Body of pancreas (tissue), 4 donors: ENCODE measurements around the gene HEBP2. TPM values are rescaled to one million over a fixed set of nuclear protein-coding genes. Genes with fewer than 3 reads are reported as not detected.
"Not testable (repeated sequence)": the region's sequence is repeated elsewhere in the genome, so short reads cannot be mapped to it uniquely, and the experiment has no call there.

Experiments used
- ATAC-seq: fragments of 150-250 bp; one replicate; pipeline ENCODE4 v1.9.1; 2016
- DNase-seq, 4 donors: peaks; one replicate each; pipeline ENCODE4 v3.0.0-alpha.2; 2019
- H3K27ac ChIP-seq, 4 donors: fragments of 200-600 bp; sonication (generic); 1 replicate in 3 of 4; 2 replicates in 1 of 4; pipeline versions ENCODE4 v1.5.1 to v1.6.1; 2016 to 2019; ENCODE audit warnings: mild to moderate bottlenecking in 1 of 4, mixed read lengths in 1 of 4, moderate library complexity in 1 of 4
- H3K27me3 ChIP-seq, 2 donors: fragments of 200-600 bp; sonication (generic); one replicate each; pipeline ENCODE4 v1.6.0; 2016; ENCODE audit warnings: mild to moderate bottlenecking in 1 of 2
- H3K36me3 ChIP-seq, 2 donors: fragments of 200-600 bp; sonication (generic); replicated peaks in 1 of 2; 2 replicates each; pipeline ENCODE4 v1.5.1; 2016; ENCODE audit warnings: low read depth in 2 of 2; ENCODE audit not compliant: insufficient read depth in 1 of 2
- H3K4me1 ChIP-seq: fragments of 200-600 bp; sonication (generic); one replicate; pipeline ENCODE4 v1.6.0; 2016
- H3K4me3 ChIP-seq, 2 donors: fragments of 200-600 bp; sonication (generic); 1 replicate in 1 of 2; 2 replicates in 1 of 2; pipeline ENCODE4 v1.5.1; 2016 to 2019
- H3K9me3 ChIP-seq, 3 donors: fragments of 200-600 bp; sonication (generic); 1 replicate in 2 of 3; 2 replicates in 1 of 3; pipeline ENCODE4 v1.5.1; 2016
- CTCF ChIP-seq, 7 experiments: fragments of 450-650 bp in 4 of 7; fragments of 200-600 bp in 3 of 7; sonication (generic) in 3 of 7; IDR thresholded peaks; one replicate each; pipeline ENCODE4 v1.5.1; 2016 to 2019; ENCODE audit warnings: antibody characterized with exemption in 7 of 7
- POLR2A ChIP-seq, 3 donors: fragments of 450-650 bp; IDR thresholded peaks; one replicate each; pipeline ENCODE4 v1.6.1; 2016; ENCODE audit warnings: antibody characterized with exemption in 3 of 3, mild to moderate bottlenecking in 2 of 3
- WGBS, 2 donors: methylation state at CpG; one replicate each; pipeline ENCODE4 v1.1.5; 2017; 5-methylcytosine and 5-hydroxymethylcytosine counted together
- intact Hi-C: fragments of 100-400 bp; cut with DNase I; formaldehyde crosslinking; loops from one replicate; pipeline ENCODE4 v1.15.1; 2023
- total RNA-seq, 2 donors: library from RNA; depleted of rRNA; stranded (reverse); fragments of >200 nt; gene quantifications; one replicate each; pipeline ENCODE4 v1.1.0, GENCODE V29; 2016

Gene HEBP2
- total RNA-seq, 2 donors from 2014 or later: 33.2 to 181 TPM

GRCh38 chr6:138421608-138422007 is 17.6 kb downstream of the HEBP2 start:
- no peak for TF ChIP-seq POLR2A (IDR thresholded peaks at IDR 0.05)
- TF ChIP-seq CTCF (IDR thresholded peaks at IDR 0.05): no peak
- 82 to 94% methylated on average over 10 of the region's 10 CpGs for WGBS, 2 donors
- H3K36me3 ChIP-seq: peaks cover 0 to 2% of the 10 kb centered on the region in 2 donors
- no peaks in the 10 kb centered on the region for H3K9me3 ChIP-seq
- ATAC-seq (no peak), DNase-seq (no peak)
- H3K27ac ChIP-seq: no peak overlapping the region
- intact Hi-C loops: no loop called here
- no peak overlapping the region for H3K4me3 ChIP-seq
- no peaks in the 10 kb centered on the region for H3K4me1 ChIP-seq
- no peaks in the 10 kb centered on the region for H3K27me3 ChIP-seq

- ATAC-seq (no peak), DNase-seq (no peak)
- H3K4me3 ChIP-seq: no peak overlapping the region
- no peaks in the 10 kb centered on the region for H3K9me3 ChIP-seq
- H3K27me3 ChIP-seq: no peaks in the 10 kb centered on the region
- peaks cover 0 to 2% of the 10 kb centered on the region in 2 donors for H3K36me3 ChIP-seq
- H3K27ac ChIP-seq: no peak overlapping the region
- H3K4me1 ChIP-seq: no peaks in the 10 kb centered on the region
- TF ChIP-seq CTCF (IDR thresholded peaks at IDR 0.05): no peak
- TF ChIP-seq POLR2A (IDR thresholded peaks at IDR 0.05): no peak
- intact Hi-C loops: no loop called here
These were observed 18.8 kb downstream of the HEBP2 start for GRCh38 chr6:138422861-138423260.

GRCh38 chr6:138424004-138424904 is 20.2 kb downstream of the HEBP2 start:
- ATAC-seq: no peak
- 93 to 95% methylated on average over 42 to 47 of the region's 48 CpGs for WGBS, 2 donors
- TF ChIP-seq CTCF (IDR thresholded peaks at IDR 0.05) (no peak), POLR2A (IDR thresholded peaks at IDR 0.05) (no peak)
- Histone ChIP-seq H3K27me3 (no peaks in the 10 kb centered on the region), H3K27ac (no peak overlapping the region), H3K4me3 (no peak overlapping the region), H3K9me3 (no peaks in the 10 kb centered on the region), H3K4me1 (no peaks in the 10 kb centered on the region), H3K36me3 (peaks cover 0 to 2% of the 10 kb centered on the region in 2 donors)
- no peak for DNase-seq
- intact Hi-C loops: no loop called here

- H3K27me3 ChIP-seq, ATAC-seq, H3K27ac ChIP-seq, H3K9me3 ChIP-seq, DNase-seq, H3K36me3 ChIP-seq, H3K4me3 ChIP-seq, H3K4me1 ChIP-seq: not testable (repeated sequence)
- intact Hi-C loops: loop anchor here (5.0 kb wide), 1 partner anchor 167 kb away; no protein-coding TSS in a partner anchor
- 82 to 85% methylated on average over 7 of the region's 7 CpGs for WGBS, 2 donors
These were observed 21.2 kb downstream of the HEBP2 start for GRCh38 chr6:138425256-138425655.

- H3K9me3 ChIP-seq: no peaks in the 10 kb centered on the region
- no peak overlapping the region for H3K27ac ChIP-seq
- no peaks in the 10 kb centered on the region for H3K4me1 ChIP-seq
- H3K36me3 ChIP-seq: peaks cover 0 to 2% of the 10 kb centered on the region in 2 donors
- DNase-seq: no peak
- H3K27me3 ChIP-seq: no peaks in the 10 kb centered on the region
- no peak for TF ChIP-seq POLR2A (IDR thresholded peaks at IDR 0.05)
- TF ChIP-seq CTCF (IDR thresholded peaks at IDR 0.05): no peak
- intact Hi-C loops: loop anchor here (5.0 kb wide), 1 partner anchor 166 kb away; no protein-coding TSS in a partner anchor
- no peak overlapping the region for H3K4me3 ChIP-seq
- ATAC-seq: no peak
- WGBS, 2 donors: 57 to 76% methylated on average over 5 of the region's 5 CpGs
These were observed 22.6 kb downstream of the HEBP2 start for GRCh38 chr6:138426500-138427123.
